Smooth muscle cell (in vitro differentiated cells): ENCODE results near the gene PPP1R14D. TPM values are rescaled to one million over a fixed set of nuclear protein-coding genes. Genes with fewer than 3 reads are reported as not detected.

Source experiments
- DNase-seq: peaks from one replicate; lab custom pipeline; 2025; ENCODE audit not compliant: unreplicated experiment; lab: John Stamatoyannopoulos, UW
- H2AFZ ChIP-seq: fragments of 200-600 bp; sonication (generic); 2 replicates; pipeline ENCODE4 v1.6.0; 2016; ENCODE audit warnings: antibody characterized with exemption, low read depth, mild to moderate bottlenecking
- H3F3A ChIP-seq: fragments of 200-600 bp; sonication (generic); 2 replicates; pipeline ENCODE4 v1.6.0; 2017; ENCODE audit warnings: antibody characterized with exemption, low read depth
- H3K27ac ChIP-seq: fragments of 200-600 bp; sonication (generic); 2 replicates; pipeline ENCODE4 v1.5.1; 2016; ENCODE audit warnings: low read depth, mild to moderate bottlenecking
- H3K27me3 ChIP-seq: fragments of 200-600 bp; sonication (generic); 2 replicates; pipeline ENCODE4 v1.6.1; 2016; ENCODE audit warnings: low read depth, mild to moderate bottlenecking
- H3K36me3 ChIP-seq: fragments of 200-600 bp; sonication (generic); 2 replicates; pipeline ENCODE4 v1.5.1; 2016; ENCODE audit warnings: low read depth
- H3K4me1 ChIP-seq: fragments of 200-600 bp; sonication (generic); 2 replicates; pipeline ENCODE4 v1.5.1; 2016; ENCODE audit warnings: low read depth
- H3K4me2 ChIP-seq: fragments of 200-600 bp; sonication (generic); 2 replicates; pipeline ENCODE4 v1.6.0; 2016; ENCODE audit warnings: mild to moderate bottlenecking
- H3K4me3 ChIP-seq: fragments of 200-600 bp; sonication (generic); 2 replicates; pipeline ENCODE4 v1.5.1; 2016; ENCODE audit warnings: mild to moderate bottlenecking
- H3K79me2 ChIP-seq: fragments of 200-600 bp; sonication (generic); 2 replicates; pipeline ENCODE4 v1.6.0; 2016; ENCODE audit warnings: low read depth, mild to moderate bottlenecking
- H3K9ac ChIP-seq: fragments of 200-600 bp; sonication (generic); 2 replicates; pipeline ENCODE4 v1.6.0; 2016; ENCODE audit warnings: low read depth
- H3K9me3 ChIP-seq: fragments of 200-600 bp; sonication (generic); replicated peaks from 2 replicates; pipeline ENCODE4 v1.5.1; 2016; ENCODE audit warnings: low read depth
- H4K20me1 ChIP-seq: fragments of 200-600 bp; sonication (generic); 2 replicates; pipeline ENCODE4 v1.6.0; 2016; ENCODE audit warnings: low read depth
- WGBS: methylation state at CpG from one replicate; pipeline ENCODE4 v1.1.7; 2016; ENCODE audit warnings: low lambda C conversion rate; 5-methylcytosine and 5-hydroxymethylcytosine counted together
- polyA plus RNA-seq: library from polyadenylated mRNA; unstranded; fragments of >200 nt; fragmentation: Nextera tagmentation; extraction: Ambion mirVana; gene quantifications from 2 replicates; pipeline ENCODE4 v1.2.1, GENCODE V29; 2016
- total RNA-seq: library from RNA; depleted of rRNA; stranded (reverse); fragments of >200 nt; gene quantifications from 2 replicates; pipeline ENCODE4 v1.2.3, GENCODE V29; 2014
- TF ChIP-seq, protein P1 (sequence below): fragments of 200-600 bp; sonication (generic); IDR thresholded peaks from 2 replicates; pipeline ENCODE4 v1.5.1; 2017; ENCODE audit warnings: borderline replicate concordance, mild to moderate bottlenecking, antibody characterized with exemption; ENCODE audit not compliant: insufficient read depth, poor library complexity, severe bottlenecking

Gene PPP1R14D
- total and polyA plus RNA-seq, 2 experiments from 2014 or later = not detected

DNA sequence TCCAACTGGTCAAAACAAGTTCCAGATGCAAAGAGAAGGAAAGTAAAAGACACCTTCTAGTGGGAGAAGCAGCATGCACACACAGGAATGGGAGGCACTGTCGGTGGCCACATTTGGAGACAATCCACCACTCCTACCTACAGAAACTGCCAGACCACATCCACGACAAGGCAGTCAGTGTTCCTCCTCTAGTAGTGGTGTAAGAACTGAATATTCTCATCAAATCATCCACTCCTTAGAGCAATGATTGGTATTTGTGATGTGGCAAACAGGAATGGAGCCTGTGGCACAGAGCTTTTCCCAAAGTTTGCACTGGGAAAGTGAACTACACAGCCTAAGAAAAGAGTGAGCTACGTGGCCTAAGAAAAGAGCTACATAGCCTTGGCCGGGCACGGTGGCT, 10.2 kb upstream of the PPP1R14D start:
- H3K79me2 ChIP-seq = no peaks in the 10 kb centered on the region
- no peaks in the 10 kb centered on the region for H3K36me3 ChIP-seq
- H2AFZ ChIP-seq = no peak overlapping the region
- H3K9ac ChIP-seq = no peak overlapping the region
- no peaks in the 10 kb centered on the region for H4K20me1 ChIP-seq
- no peaks in the 10 kb centered on the region for H3K4me1 ChIP-seq
- H3F3A ChIP-seq = no peaks in the 10 kb centered on the region
- H3K27me3 ChIP-seq = no peaks in the 10 kb centered on the region
- TF ChIP-seq, protein P1, sequence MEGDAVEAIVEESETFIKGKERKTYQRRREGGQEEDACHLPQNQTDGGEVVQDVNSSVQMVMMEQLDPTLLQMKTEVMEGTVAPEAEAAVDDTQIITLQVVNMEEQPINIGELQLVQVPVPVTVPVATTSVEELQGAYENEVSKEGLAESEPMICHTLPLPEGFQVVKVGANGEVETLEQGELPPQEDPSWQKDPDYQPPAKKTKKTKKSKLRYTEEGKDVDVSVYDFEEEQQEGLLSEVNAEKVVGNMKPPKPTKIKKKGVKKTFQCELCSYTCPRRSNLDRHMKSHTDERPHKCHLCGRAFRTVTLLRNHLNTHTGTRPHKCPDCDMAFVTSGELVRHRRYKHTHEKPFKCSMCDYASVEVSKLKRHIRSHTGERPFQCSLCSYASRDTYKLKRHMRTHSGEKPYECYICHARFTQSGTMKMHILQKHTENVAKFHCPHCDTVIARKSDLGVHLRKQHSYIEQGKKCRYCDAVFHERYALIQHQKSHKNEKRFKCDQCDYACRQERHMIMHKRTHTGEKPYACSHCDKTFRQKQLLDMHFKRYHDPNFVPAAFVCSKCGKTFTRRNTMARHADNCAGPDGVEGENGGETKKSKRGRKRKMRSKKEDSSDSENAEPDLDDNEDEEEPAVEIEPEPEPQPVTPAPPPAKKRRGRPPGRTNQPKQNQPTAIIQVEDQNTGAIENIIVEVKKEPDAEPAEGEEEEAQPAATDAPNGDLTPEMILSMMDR = no peak
- no peak overlapping the region for H3K27ac ChIP-seq
- H3K4me3 ChIP-seq = no peak overlapping the region
- WGBS = 86% methylated on average over 5 of the region's 5 CpGs
- no peak overlapping the region for H3K4me2 ChIP-seq
- DNase-seq = no peak
- H3K9me3 ChIP-seq = no peaks in the 10 kb centered on the region

DNA sequence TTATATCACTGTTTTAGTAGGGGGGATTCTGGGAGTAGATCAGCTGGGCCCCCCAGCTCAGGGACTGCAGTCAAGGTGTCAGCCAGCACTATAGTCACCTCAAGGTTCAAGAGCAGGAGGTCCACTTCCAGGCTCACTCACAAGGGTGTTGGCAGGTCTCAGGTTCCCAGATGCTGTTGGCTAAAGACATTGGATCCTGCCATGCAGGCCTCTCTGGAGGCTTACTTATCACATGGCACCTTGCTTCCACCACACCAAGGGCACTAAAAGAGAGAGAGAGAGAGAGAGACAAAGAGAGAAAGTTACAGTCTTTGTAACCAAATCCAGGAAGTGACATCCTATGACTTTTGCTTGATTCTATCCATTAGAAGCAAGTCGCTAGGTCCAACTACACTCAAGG, 7.5 kb upstream of the PPP1R14D start:
- 97% methylated on average over 1 of the region's 1 CpG for WGBS

DNA sequence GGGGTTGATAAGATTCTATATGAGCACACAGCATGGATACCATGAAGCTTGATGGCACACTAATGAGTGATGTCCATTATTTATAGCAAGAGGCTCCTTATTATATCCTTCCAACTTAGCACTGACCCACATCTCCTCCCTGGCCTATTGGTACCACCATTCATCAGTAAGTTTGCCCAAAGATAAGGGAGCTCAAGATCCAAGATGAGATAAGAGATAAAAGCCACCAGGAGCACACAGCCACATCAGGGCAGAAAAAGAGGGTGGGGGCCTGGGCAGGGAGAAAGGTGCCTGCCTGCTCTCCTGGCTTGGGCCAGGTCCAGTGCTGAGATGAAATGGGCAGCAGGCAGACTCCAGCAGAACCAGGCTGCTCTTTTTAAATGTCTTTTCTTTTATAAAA, 4.4 kb upstream of the PPP1R14D start:
- Histone ChIP-seq H3K27ac (no peak overlapping the region), H3F3A (no peaks in the 10 kb centered on the region), H3K9ac (no peak overlapping the region), H3K79me2 (no peaks in the 10 kb centered on the region), H3K9me3 (no peaks in the 10 kb centered on the region), H2AFZ (no peak overlapping the region), H3K4me1 (no peaks in the 10 kb centered on the region), H3K27me3 (no peaks in the 10 kb centered on the region), H3K4me3 (no peak overlapping the region), H3K4me2 (no peak overlapping the region), H3K36me3 (no peaks in the 10 kb centered on the region), H4K20me1 (no peaks in the 10 kb centered on the region)
- TF ChIP-seq, protein P1 = no peak
- no peak for DNase-seq

More for the DNA sequence above, 7.5 kb upstream of the PPP1R14D start:
- H3K4me3 ChIP-seq = no peak overlapping the region
- H3K36me3 ChIP-seq = no peaks in the 10 kb centered on the region
- no peaks in the 10 kb centered on the region for H3K79me2 ChIP-seq
- TF ChIP-seq, protein P1 = no peak
- no peaks in the 10 kb centered on the region for H3K9me3 ChIP-seq
- H4K20me1 ChIP-seq = no peaks in the 10 kb centered on the region
- H3F3A ChIP-seq = no peaks in the 10 kb centered on the region
- H3K4me1 ChIP-seq = no peaks in the 10 kb centered on the region
- H2AFZ ChIP-seq = no peak overlapping the region
- H3K27ac ChIP-seq = no peak overlapping the region
- H3K27me3 ChIP-seq = no peaks in the 10 kb centered on the region
- no peak overlapping the region for H3K4me2 ChIP-seq
- DNase-seq = no peak
- H3K9ac ChIP-seq = no peak overlapping the region

DNA sequence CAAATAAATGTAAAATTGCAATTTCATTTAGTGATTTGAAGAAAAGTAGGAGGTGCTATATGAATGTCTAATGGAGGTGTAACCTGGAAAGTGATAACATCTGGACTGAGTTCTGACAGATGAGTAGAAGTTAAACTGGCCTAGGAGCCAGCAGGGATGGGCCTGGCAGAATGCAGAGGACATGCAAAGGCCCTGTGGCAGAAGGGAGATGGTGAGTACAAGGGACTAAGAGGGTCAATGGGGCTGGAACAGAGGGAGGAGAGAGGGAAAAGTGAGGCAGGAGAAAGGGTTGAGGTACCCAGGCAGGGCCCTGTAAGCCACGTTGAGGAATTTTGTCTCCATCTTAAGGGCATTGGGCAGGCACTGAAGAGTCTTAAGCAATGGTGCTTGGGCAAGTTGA, 3.4 kb upstream of the PPP1R14D start:
- H3K36me3 ChIP-seq = no peaks in the 10 kb centered on the region
- no peaks in the 10 kb centered on the region for H3K79me2 ChIP-seq
- H3K4me3 ChIP-seq = no peak overlapping the region
- H3K4me1 ChIP-seq = no peaks in the 10 kb centered on the region
- H2AFZ ChIP-seq = no peak overlapping the region
- H3K27ac ChIP-seq = no peak overlapping the region
- H3F3A ChIP-seq = no peaks in the 10 kb centered on the region
- H3K27me3 ChIP-seq = no peaks in the 10 kb centered on the region
- no peak overlapping the region for H3K4me2 ChIP-seq
- WGBS = 94% methylated on average over 1 of the region's 1 CpG
- H3K9ac ChIP-seq = no peak overlapping the region
- no peaks in the 10 kb centered on the region for H4K20me1 ChIP-seq
- H3K9me3 ChIP-seq = no peaks in the 10 kb centered on the region
- no peak for DNase-seq
- TF ChIP-seq, protein P1 = no peak
